A673 (cell line): ENCODE measurements around the gene RPL39L. TPM values are rescaled to one million over a fixed set of nuclear protein-coding genes. Genes with fewer than 3 reads are reported as not detected.
A peak's percentile ranks its signal among the peaks of the same experiment; 100 is the strongest.

Experiments
- BruUV-seq: library from RNA; stranded (reverse); fragments of 400-500 nt; replicated peaks from 2 replicates; lab custom pipeline; 2021; lab: Mats Ljungman, UMichigan
- CTCF ChIA-PET: fragments of 300-600 bp; sonication (Branson Sonifier 250); formaldehyde crosslinking; loops from one replicate; lab custom pipeline; 2022; ENCODE audit warnings: antibody characterized with exemption; lab: Charles Lee
- POLR2A ChIA-PET: fragments of 300-600 bp; sonication (Branson Sonifier 250); formaldehyde crosslinking; loops from one replicate; lab custom pipeline; 2022; ENCODE audit warnings: antibody characterized with exemption; ENCODE audit not compliant: low non-redundant PET; lab: Charles Lee
- DNase-seq: peaks from one replicate; pipeline ENCODE4 v3.0.0-alpha.2; 2015; ENCODE audit warnings: low spot score
- H3K27ac ChIP-seq: fragments of 200-600 bp; sonication (generic); 2 replicates; pipeline ENCODE4 v1.5.1; 2016; ENCODE audit warnings: mixed run types, low read depth, mild to moderate bottlenecking, mixed read lengths, antibody characterized with exemption, low read length; ENCODE audit not compliant: poor library complexity, severe bottlenecking
- H3K27me3 ChIP-seq: fragments of 200-600 bp; sonication (generic); replicated peaks from 2 replicates; pipeline ENCODE4 v1.6.1; 2017; ENCODE audit warnings: mixed run types, low read depth, mild to moderate bottlenecking, mixed read lengths, antibody characterized with exemption, low read length; ENCODE audit not compliant: insufficient read depth, poor library complexity
- H3K36me3 ChIP-seq: fragments of 200-600 bp; sonication (generic); 2 replicates; pipeline ENCODE4 v1.6.1; 2016; ENCODE audit warnings: mixed run types, mild to moderate bottlenecking, mixed read lengths, antibody characterized with exemption, low read length; ENCODE audit not compliant: insufficient read depth, poor library complexity, severe bottlenecking
- H3K4me1 ChIP-seq: fragments of 200-600 bp; sonication (generic); 2 replicates; pipeline ENCODE4 v1.6.1; 2017; ENCODE audit warnings: mixed run types, mild to moderate bottlenecking, mixed read lengths, antibody characterized with exemption, low read length; ENCODE audit not compliant: insufficient read depth, poor library complexity, severe bottlenecking
- H3K4me3 ChIP-seq: fragments of 200-600 bp; sonication (generic); 2 replicates; pipeline ENCODE4 v1.5.1; 2016; ENCODE audit warnings: low read depth, mixed run types, mild to moderate bottlenecking, mixed read lengths, low read length; ENCODE audit not compliant: poor library complexity, severe bottlenecking
- H3K9me3 ChIP-seq: fragments of 200-600 bp; sonication (generic); 2 replicates; pipeline ENCODE4 v1.6.1; 2016; ENCODE audit warnings: mixed run types, low read depth, mild to moderate bottlenecking, mixed read lengths, antibody characterized with exemption, low read length; ENCODE audit not compliant: poor library complexity, severe bottlenecking
- EZH2 ChIP-seq: fragments of 200-600 bp; sonication (generic); IDR thresholded peaks from 2 replicates; pipeline ENCODE4 v1.6.1; 2017; ENCODE audit warnings: borderline replicate concordance, low read depth, mild to moderate bottlenecking, mixed read lengths, antibody characterized with exemption, low read length; ENCODE audit not compliant: poor library complexity, severe bottlenecking
- intact Hi-C: fragments of 100-400 bp; cut with micrococcal nuclease; formaldehyde crosslinking; loops from one replicate; pipeline ENCODE4 v1.10.0; 2022; ENCODE audit not compliant: unreplicated experiment
- total RNA-seq: library from RNA; stranded (reverse); gene quantifications from 2 replicates; pipeline ENCODE4 v1.2.3, GENCODE V29; 2021
- TF ChIP-seq, protein P1 (sequence below): fragments of 300-800, 200-600 bp; sonication (generic); conservative IDR thresholded peaks from 2 replicates; pipeline ENCODE4 v1.5.1; 2017; ENCODE audit warnings: low read depth, mild to moderate bottlenecking, antibody characterized with exemption, low read length, moderate library complexity, mixed read lengths

Gene RPL39L
- total RNA-seq, 1 experiment from 2014 or later: 35.3 TPM

DNA sequence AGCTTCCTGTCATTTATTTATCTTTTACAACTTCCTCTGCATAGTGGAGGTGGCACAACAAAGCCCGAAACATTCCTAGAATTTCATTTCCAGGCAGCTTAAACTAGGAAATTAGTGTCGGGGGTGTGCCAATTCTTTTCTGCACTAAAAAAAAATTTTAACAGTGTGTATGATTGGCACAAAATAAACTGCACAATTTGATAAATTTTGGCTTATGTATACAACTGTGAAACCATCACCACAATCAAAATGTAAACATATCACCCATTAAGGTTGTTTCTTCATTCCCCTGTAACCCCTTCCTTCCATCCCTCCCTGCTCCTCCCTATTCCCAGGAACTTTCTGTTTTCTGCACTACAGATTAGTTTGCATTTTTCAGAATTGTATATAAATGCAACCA lies 54.7 kb downstream of the RPL39L start:
- BruUV-seq: no TSS peak
- no peak for DNase-seq
- POLR2A ChIA-PET: no interaction called here
- Histone ChIP-seq H3K4me1 (peaks cover 32% of the 10 kb centered on the region), H3K36me3 (no peaks in the 10 kb centered on the region), H3K27ac (peak overlapping the region; percentile 84), H3K4me3 (peak overlapping the region; percentile 4), H3K9me3 (peaks cover 12% of the 10 kb centered on the region), H3K27me3 (no peaks in the 10 kb centered on the region)
- CTCF ChIA-PET: interaction anchor here (0.6 to 1.1 kb wide), 2 partner anchors 28 to 235 kb away, joined by 3 to 4 read pairs; no protein-coding TSS in a partner anchor
- TF ChIP-seq EZH2: no peak
- TF ChIP-seq, protein P1, sequence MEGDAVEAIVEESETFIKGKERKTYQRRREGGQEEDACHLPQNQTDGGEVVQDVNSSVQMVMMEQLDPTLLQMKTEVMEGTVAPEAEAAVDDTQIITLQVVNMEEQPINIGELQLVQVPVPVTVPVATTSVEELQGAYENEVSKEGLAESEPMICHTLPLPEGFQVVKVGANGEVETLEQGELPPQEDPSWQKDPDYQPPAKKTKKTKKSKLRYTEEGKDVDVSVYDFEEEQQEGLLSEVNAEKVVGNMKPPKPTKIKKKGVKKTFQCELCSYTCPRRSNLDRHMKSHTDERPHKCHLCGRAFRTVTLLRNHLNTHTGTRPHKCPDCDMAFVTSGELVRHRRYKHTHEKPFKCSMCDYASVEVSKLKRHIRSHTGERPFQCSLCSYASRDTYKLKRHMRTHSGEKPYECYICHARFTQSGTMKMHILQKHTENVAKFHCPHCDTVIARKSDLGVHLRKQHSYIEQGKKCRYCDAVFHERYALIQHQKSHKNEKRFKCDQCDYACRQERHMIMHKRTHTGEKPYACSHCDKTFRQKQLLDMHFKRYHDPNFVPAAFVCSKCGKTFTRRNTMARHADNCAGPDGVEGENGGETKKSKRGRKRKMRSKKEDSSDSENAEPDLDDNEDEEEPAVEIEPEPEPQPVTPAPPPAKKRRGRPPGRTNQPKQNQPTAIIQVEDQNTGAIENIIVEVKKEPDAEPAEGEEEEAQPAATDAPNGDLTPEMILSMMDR: no peak
- intact Hi-C loops: no loop called here

DNA sequence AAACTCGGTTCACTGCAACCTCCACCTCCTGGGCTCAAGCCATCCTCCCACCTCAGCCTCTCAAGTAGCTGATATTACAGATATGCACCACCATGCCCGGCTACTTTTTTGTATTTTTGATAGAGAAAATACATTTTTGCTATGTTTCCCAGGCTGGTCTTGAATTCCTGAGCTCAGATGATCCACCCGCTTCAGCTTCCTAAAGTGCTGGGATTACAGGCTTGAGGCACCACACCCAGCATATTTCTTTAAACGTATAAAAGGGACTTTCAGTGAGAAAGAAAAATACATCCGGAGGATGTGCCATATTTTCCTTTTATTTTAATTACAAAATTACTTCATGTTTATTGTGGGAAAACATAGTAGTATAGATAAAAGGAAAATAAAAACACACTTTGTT lies 55.2 kb downstream of the RPL39L start:
- no peaks in the 10 kb centered on the region for H3K27me3 ChIP-seq
- peak overlapping the region; percentile 84 for H3K27ac ChIP-seq
- H3K4me1 ChIP-seq: peaks cover 32% of the 10 kb centered on the region
- peak; percentile 81 for DNase-seq
- POLR2A ChIA-PET: no interaction called here
- CTCF ChIA-PET: interaction anchor here (0.6 to 1.1 kb wide), 2 partner anchors 28 to 235 kb away, joined by 3 to 4 read pairs; no protein-coding TSS in a partner anchor
- H3K9me3 ChIP-seq: peaks cover 12% of the 10 kb centered on the region
- no peak for TF ChIP-seq EZH2
- TF ChIP-seq, protein P1: no peak
- H3K36me3 ChIP-seq: no peaks in the 10 kb centered on the region
- peak overlapping the region; percentile 4 for H3K4me3 ChIP-seq
- no TSS peak for BruUV-seq
- intact Hi-C loops: no loop called here

DNA sequence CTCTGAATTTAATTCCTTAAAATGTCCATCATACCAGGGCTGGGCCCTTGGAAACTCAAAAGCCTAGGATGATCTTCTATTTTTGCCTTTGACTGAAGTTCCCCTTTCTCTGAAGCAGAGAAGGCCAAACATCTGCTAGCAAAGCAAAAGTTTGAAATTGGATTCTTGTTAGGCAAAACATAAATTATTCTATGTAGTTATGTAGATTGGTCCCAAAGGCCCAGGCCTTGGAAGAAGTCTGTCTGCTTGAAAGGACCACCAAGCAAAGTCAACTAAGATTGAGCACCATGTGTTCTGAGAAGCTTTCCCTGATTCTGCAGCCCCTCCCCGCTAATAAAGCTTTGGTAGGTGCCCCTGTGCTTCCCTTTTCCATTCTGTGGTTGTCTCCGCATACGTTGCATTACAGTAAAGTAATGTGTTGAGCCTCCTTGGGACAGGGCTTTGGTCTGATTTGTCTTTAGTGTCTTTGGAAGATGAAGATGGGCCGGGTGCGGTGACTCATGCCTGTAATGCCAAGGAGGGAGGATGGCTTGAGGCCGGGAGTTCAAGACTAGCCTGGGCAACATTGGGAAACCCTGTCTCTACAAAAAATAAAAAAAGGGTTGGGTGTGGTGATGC lies 56.4 kb downstream of the RPL39L start:
- Histone ChIP-seq H3K27ac (peak overlapping the region; percentile 84), H3K4me1 (peaks cover 32% of the 10 kb centered on the region), H3K27me3 (no peaks in the 10 kb centered on the region), H3K36me3 (no peaks in the 10 kb centered on the region), H3K4me3 (no peak overlapping the region), H3K9me3 (peaks cover 12% of the 10 kb centered on the region)
- no TSS peak for BruUV-seq
- intact Hi-C loops: no loop called here
- POLR2A ChIA-PET: no interaction called here
- DNase-seq: no peak
- no peak for TF ChIP-seq EZH2
- TF ChIP-seq, protein P1: no peak
- CTCF ChIA-PET: no interaction called here
